ENCODE results near the gene ARHGAP12.

ARHGAP12 gene

DNA sequence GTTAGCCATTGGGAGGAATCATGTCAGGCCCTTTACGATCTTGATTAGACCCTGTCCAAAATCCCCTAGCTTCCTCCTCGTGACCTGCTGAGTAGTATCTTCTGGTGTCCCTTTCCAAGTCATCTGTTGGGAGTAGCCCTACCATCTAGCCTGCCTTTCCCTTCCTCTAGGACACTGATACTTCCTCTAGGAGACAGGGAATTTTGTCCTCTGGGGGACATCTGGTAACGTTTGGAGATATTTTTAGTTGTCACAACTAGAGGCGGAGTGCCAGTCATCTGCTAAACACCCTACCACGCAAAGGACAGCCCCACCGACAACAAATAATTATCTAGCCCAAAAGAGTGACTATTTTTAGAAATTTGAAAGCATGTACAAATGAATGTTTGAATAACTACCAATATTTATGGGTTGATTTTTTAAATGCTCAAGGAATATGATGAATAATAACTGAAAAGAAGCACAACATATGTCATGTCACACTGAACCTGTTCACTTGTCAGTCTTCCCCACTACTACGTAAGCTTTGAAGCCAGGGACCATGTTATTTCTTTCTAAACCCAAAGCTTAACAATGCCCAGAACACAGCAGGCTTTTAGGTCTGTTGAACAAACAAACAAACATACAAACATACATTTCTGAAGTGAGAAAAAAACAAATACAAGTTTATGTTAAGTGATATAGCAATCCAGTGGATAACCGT is 105.9 kb downstream of the ARHGAP12 start:
- Histone ChIP-seq H4K20me1 (ENCODE audit: insufficient read depth, low read length, poor library complexity, severe bottlenecking) (no peaks in the 10 kb centered on the region), H3K4me3 (ENCODE audit: low read length, poor library complexity, severe bottlenecking) (no peak overlapping the region), H3K9me3 (ENCODE audit: insufficient read depth, low read depth, low read length) (no peaks in the 10 kb centered on the region), H3K27me3 (ENCODE audit: insufficient read depth, low read length, poor library complexity, severe bottlenecking) (no peaks in the 10 kb centered on the region), H3K4me1 (ENCODE audit: insufficient read depth, low read length, poor library complexity, severe bottlenecking) (no peaks in the 10 kb centered on the region), H3K36me3 (ENCODE audit: insufficient read depth, low read length) (peaks cover 10% of the 10 kb centered on the region; the same call in 1 of the 2 replicates), H3K4me2 (ENCODE audit: low read depth, low read length, poor library complexity, severe bottlenecking) (no peak overlapping the region), H2AFZ (ENCODE audit: low read length) (no peak overlapping the region), H3K79me2 (ENCODE audit: insufficient read depth, low read length) (no peaks in the 10 kb centered on the region), H3K9ac (ENCODE audit: low read depth, low read length, poor library complexity, severe bottlenecking) (no peak overlapping the region), H3F3A (ENCODE audit: low read depth) (no peaks in the 10 kb centered on the region), H3K9me2 (replicated peaks; ENCODE audit: low read depth, low read length) (no peaks in the 10 kb centered on the region)
- TF ChIP-seq, protein P1, sequence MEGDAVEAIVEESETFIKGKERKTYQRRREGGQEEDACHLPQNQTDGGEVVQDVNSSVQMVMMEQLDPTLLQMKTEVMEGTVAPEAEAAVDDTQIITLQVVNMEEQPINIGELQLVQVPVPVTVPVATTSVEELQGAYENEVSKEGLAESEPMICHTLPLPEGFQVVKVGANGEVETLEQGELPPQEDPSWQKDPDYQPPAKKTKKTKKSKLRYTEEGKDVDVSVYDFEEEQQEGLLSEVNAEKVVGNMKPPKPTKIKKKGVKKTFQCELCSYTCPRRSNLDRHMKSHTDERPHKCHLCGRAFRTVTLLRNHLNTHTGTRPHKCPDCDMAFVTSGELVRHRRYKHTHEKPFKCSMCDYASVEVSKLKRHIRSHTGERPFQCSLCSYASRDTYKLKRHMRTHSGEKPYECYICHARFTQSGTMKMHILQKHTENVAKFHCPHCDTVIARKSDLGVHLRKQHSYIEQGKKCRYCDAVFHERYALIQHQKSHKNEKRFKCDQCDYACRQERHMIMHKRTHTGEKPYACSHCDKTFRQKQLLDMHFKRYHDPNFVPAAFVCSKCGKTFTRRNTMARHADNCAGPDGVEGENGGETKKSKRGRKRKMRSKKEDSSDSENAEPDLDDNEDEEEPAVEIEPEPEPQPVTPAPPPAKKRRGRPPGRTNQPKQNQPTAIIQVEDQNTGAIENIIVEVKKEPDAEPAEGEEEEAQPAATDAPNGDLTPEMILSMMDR (conservative IDR thresholded peaks at IDR 0.05; ENCODE audit: low read length) = no peak
- no peak for TF ChIP-seq EZH2phosphoT487 (IDR thresholded peaks at IDR 0.05; ENCODE audit: borderline replicate concordance)

DNA sequence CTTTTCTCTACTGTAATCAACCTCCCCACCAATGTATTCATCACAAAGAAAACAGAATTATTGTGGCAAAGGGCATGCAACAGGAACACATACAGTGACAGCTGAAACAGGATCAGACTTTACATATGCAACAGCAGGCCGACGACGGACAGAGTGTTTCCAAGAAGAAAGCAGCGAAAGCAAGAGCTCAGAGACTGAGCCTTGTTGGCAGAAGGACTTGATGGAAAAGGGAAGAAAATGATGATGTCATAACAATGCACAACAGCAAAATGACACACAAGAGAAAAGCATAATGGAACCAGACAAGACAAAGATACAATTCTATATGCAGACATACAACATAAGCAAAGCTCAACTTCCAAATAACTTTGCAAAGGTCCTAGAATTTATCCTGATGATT is 106.5 kb downstream of the ARHGAP12 start:
- TF ChIP-seq, protein P1 (conservative IDR thresholded peaks at IDR 0.05; ENCODE audit: low read length) = no peak
- TF ChIP-seq EZH2phosphoT487 (IDR thresholded peaks at IDR 0.05; ENCODE audit: borderline replicate concordance) = no peak
- Histone ChIP-seq H3K9me2 (replicated peaks; ENCODE audit: low read depth, low read length) (no peaks in the 10 kb centered on the region), H3K36me3 (ENCODE audit: insufficient read depth, low read length) (peaks cover 10% of the 10 kb centered on the region; the same call in 1 of the 2 replicates), H3K9ac (ENCODE audit: low read depth, low read length, poor library complexity, severe bottlenecking) (no peak overlapping the region), H3K4me2 (ENCODE audit: low read depth, low read length, poor library complexity, severe bottlenecking) (no peak overlapping the region), H3K27me3 (ENCODE audit: insufficient read depth, low read length, poor library complexity, severe bottlenecking) (no peaks in the 10 kb centered on the region), H3K9me3 (ENCODE audit: insufficient read depth, low read depth, low read length) (no peaks in the 10 kb centered on the region), H2AFZ (ENCODE audit: low read length) (no peak overlapping the region), H3K4me1 (ENCODE audit: insufficient read depth, low read length, poor library complexity, severe bottlenecking) (no peaks in the 10 kb centered on the region), H3K4me3 (ENCODE audit: low read length, poor library complexity, severe bottlenecking) (no peak overlapping the region), H3F3A (ENCODE audit: low read depth) (no peaks in the 10 kb centered on the region), H4K20me1 (ENCODE audit: insufficient read depth, low read length, poor library complexity, severe bottlenecking) (no peaks in the 10 kb centered on the region), H3K79me2 (ENCODE audit: insufficient read depth, low read length) (no peaks in the 10 kb centered on the region)

DNA sequence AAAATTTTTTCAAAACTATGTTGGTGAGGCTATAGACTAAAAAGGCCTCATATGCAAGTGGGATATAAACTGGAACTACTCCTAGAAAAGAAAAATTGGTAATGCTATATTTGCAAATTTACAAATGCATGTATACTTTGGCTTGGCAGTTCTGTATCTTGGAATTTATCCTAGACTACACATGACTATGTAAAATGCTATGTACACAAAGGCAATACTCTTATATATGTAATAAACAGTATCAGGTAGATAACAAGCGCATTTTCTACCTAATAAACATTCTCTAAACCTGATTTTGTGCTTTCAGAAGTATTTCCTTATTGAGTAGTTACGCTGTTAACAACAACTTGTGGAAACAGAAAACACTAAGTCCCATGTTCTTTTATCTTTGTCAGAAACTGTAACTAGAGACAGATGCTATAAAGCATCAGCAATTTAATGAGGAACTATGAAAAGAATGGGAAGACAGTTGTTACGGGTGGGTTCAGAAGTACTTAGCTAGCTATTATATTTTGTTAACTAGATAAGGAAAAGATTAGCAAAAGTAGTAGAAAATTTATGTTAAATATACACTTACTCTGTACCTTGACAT is 107.8 kb downstream of the ARHGAP12 start:
- H2AFZ ChIP-seq (ENCODE audit: low read length) = no peak overlapping the region
- no peaks in the 10 kb centered on the region for H4K20me1 ChIP-seq (ENCODE audit: insufficient read depth, low read length, poor library complexity, severe bottlenecking)
- H3K27me3 ChIP-seq (ENCODE audit: insufficient read depth, low read length, poor library complexity, severe bottlenecking) = no peaks in the 10 kb centered on the region
- no peak overlapping the region for H3K9ac ChIP-seq (ENCODE audit: low read depth, low read length, poor library complexity, severe bottlenecking)
- no peaks in the 10 kb centered on the region for H3K9me3 ChIP-seq (ENCODE audit: insufficient read depth, low read depth, low read length)
- no peaks in the 10 kb centered on the region for H3K4me1 ChIP-seq (ENCODE audit: insufficient read depth, low read length, poor library complexity, severe bottlenecking)
- peaks cover 15% of the 10 kb centered on the region; the same call in 1 of the 2 replicates for H3K36me3 ChIP-seq (ENCODE audit: insufficient read depth, low read length)
- H3K9me2 ChIP-seq (replicated peaks; ENCODE audit: low read depth, low read length) = no peaks in the 10 kb centered on the region
- no peak overlapping the region for H3K4me2 ChIP-seq (ENCODE audit: low read depth, low read length, poor library complexity, severe bottlenecking)
- TF ChIP-seq, protein P1 (conservative IDR thresholded peaks at IDR 0.05; ENCODE audit: low read length) = no peak
- TF ChIP-seq EZH2phosphoT487 (IDR thresholded peaks at IDR 0.05; ENCODE audit: borderline replicate concordance) = no peak
- H3K79me2 ChIP-seq (ENCODE audit: insufficient read depth, low read length) = no peaks in the 10 kb centered on the region
- H3K4me3 ChIP-seq (ENCODE audit: low read length, poor library complexity, severe bottlenecking) = no peak overlapping the region
- H3F3A ChIP-seq (ENCODE audit: low read depth) = no peaks in the 10 kb centered on the region

Measured in Loucy (cell line).